ENCODE results near the gene GATAD2B.

The GATAD2B gene

DNA sequence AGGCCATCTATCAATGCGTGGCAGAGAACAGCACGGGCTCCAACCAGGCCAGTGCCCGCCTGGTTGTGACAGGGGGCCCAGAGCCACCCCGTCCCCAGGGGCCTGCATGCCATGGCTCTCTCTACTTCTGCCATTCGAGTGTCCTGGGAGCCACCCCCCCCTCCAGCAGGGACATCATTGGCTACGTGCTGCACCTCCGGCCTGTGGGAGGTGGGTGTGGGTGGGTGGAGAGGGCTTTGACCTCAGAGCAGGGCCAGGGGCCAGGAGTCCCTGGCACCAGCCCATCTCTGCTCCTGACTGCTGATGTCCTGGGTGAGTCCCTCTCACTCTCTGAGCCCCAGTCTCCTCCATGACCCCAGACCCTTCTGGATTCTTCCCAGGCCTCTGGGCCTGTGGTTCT is 122.3 kb downstream of the GATAD2B start:
- H3K27ac ChIP-seq = no peak overlapping the region
- DNase-seq (ENCODE audit: low read depth, low spot score) = no peak

DNA sequence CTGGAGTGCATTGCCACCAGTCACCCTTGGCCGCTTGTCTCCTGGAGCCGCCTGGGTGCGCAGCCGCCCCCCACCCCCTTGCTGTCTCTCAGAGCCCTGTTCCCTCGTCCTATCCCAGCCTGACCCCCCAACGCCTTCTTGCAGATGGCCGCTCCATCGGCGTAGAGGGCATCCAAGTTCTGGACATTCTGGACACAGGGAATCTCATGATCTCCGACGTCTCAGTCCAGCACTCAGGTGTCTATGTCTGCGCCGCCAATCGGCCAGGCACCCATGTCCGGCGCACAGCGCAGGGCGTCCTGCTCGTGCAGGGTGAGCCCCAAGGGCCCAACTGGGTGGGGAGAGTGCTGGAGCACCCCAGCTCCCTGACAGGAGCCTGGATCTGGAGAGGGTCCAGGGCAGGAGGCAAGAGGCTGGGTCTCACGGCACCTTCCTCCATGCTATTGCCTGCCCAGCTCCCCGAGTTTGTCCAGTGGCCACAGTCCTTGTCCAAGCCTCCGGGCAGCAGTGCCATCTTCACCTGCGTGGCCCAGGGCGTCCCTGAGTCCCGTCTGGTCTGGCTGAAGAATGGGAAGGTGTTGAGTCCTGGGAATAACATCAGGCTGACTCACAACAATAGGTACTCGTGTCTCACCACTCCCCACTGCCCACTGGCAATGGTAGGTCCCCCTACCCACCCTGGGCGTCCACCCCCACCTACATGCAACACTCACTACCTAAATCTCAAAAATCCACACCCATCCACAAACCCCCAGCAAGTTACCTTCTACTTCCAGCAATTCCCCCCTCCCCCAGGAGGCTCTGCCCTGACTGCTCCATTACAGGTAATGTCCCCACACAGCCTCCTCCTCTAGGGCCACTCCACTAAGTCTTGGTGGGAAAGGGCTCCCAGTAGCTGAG is 123.0 kb downstream of the GATAD2B start:
- DNase-seq (ENCODE audit: low read depth, low spot score) = no peak

DNA sequence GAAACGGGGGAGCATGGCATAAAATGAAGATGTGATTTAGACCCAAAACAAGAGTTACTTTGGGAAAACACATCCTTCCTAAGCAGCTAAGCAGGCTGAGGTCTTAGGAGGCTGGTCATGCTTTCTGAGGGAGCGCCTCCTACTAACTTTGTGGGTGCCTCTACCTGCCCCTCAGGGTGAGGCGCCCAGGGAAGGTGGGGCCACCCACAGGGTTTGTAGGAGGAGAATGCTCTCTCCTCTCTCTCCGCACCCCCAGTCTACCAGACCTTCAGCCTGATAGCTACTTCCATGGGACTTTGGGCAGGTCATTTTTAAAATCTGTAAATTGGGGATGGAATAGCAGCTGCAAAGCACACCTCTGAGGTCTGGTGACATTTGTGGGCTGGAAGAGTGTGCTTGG is 123.8 kb downstream of the GATAD2B start:
- DNase-seq (ENCODE audit: low read depth, low spot score) = no peak
- H3K27ac ChIP-seq = no peak overlapping the region

More for the DNA sequence above, 123.0 kb downstream of the GATAD2B start:
- H3K27ac ChIP-seq = no peak overlapping the region

DNA sequence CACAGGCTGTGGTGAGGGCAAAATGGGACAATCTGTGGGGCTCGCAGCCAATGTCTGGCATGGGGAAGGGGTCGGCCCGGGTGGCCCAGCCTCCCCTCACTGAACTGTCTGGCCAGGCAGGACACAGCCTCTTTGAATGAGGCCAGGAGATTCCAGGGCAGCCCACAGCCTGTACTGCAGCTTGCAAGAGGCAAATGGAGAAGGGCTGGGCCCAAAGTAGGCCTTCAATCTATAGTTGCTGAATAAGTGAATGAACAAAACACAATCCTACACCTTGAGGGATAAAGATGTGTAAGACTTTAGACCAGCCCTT is 124.3 kb downstream of the GATAD2B start:
- no peak for DNase-seq (ENCODE audit: low read depth, low spot score)

DNA sequence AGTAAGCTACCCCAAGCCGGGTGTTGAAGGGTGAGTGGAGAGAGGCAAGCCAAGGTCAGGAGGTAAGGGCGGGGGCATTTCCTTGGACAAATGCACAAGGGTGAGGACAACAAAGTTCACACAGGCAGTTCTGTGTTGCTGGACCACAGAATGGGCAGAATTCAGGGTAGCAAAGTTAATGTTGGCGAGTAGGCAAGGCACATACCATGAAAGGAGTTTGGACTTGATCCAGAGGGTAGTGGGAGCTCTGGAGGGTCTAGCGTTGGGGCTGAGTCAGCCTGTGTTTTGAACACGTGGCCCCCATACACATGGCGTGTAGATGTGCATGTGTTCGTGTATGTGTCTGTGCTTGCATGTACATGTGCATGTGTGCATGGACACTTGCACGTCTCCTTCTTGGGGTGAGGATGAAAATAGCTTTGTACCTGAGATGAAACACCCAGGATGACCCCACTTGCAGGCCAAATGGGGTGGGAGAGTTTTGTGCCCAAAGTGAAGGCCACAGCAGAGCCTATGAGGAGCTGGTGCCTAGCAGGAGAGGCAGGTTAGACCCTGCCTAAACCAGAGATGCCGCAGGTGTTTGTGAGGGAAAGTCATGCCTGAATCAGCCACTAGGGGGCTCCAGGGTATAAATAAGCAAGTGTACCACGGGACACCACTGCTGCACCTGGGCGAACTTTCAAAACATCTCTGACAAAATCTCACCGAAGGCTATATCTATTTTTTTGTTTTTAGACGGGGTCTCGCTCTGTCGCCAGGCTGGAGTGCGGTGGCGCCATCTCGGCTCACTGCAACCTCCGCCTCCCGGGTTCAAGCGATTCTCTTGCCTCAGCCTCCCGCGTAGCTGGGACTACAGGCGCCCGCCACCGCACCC is 125.7 kb downstream of the GATAD2B start:
- H3K27ac ChIP-seq = no peak overlapping the region
- no peak for DNase-seq (ENCODE audit: low read depth, low spot score)

More for the DNA sequence above, 124.3 kb downstream of the GATAD2B start:
- H3K27ac ChIP-seq = no peak overlapping the region

DNA sequence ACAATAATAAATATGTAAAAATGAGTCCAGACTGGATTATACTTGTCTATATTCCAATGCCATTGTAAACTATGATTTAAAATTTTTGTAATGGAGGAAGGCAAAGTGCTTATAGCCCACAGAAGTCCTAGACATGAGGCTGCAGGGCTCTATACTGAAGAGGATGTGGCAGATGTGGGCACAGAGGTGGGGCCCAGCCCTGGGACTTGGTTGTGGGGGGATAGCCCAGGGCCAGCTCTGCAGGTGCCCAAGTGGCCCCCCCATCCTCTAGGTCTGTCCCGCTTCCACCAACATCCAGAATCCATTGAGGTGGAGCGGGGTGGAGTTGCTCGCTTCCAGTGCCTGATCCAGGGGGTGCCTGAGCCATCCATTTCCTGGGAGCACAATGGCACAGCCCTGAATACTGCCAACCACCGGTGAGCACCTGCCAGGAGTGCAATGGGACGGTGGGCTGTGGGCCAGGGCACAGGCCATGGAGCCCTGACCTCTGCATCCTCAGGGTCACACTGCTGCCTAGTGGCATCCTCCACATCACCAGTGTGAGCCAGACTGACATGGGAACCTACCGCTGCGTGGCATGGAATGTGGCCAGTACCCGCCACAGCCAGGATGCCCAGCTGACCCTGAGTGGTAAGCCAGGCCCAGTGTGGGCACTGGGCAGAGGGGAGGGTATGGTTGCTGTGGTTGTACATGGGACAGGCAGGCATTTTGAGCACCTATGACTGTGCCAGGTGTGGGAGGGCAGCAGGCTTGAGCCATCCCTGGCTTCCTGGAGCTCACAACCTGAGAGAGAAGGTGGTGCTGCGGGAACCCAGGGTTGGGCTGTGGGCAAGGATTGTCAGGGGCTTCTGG is 126.6 kb downstream of the GATAD2B start:
- no peak overlapping the region for H3K27ac ChIP-seq
- no peak for DNase-seq (ENCODE audit: low read depth, low spot score)

DNA sequence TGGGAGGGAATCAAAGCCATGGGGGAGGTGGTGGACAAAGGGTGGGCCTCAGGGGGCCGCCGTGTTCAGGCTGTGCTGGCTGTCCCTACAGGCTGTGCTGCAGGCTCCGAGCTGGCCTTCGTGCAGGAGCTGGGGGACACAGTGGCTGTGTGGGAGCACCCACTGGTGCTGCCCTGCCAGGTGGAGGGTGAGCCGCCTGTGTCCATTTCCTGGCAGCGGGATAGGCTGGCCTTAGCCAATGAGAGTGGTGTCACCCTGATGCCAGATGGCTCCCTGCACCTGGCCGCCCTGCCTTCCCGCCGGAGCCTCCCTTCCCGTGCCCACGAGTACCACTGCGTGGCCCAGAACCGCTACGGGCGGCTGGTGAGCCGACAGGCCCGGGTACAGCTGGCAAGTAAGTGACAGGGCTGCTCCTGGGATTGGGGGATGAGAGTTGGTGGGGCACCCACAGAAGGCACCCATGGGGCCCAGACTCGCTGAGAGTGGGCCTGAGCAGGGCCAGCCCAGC is 127.4 kb downstream of the GATAD2B start:
- H3K27ac ChIP-seq = no peak overlapping the region
- no peak for DNase-seq (ENCODE audit: low read depth, low spot score)

DNA sequence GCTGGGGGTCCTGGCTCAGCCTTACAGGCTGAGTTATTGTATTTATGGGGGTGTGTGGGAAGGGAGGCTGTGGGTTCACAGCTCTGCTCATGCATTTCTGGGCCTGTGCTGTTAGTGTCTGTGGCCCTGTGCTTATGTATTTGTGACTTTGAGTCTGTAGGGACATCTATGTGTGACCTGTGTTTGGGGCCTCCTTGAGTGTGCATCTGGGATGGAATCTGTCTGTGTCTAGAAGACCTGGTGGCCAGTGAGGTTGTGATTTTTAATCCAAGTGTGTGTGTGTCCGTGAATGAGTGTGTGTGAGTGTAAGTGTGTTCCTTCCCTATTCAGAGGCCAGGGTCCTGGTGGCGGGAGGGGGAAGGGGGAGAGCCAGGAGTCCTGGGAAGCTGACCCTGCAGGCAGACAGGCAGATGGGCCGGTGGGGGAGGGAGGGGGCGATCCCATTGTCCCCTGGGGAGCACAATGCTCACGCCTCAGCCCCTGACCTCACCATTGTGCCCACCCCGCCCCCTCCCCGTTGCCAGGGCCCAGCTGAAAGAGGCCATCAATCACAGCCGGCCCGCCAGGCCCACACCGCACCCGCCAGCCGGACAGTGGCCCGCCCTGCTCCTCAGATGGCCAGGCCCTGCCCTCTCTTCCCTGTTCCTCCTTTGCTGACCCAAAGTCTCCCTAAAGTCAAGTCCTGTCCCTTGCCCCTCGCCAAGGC is 128.0 kb downstream of the GATAD2B start:
- H3K27ac ChIP-seq = no peak overlapping the region
- DNase-seq (ENCODE audit: low read depth, low spot score) = no peak

DNA sequence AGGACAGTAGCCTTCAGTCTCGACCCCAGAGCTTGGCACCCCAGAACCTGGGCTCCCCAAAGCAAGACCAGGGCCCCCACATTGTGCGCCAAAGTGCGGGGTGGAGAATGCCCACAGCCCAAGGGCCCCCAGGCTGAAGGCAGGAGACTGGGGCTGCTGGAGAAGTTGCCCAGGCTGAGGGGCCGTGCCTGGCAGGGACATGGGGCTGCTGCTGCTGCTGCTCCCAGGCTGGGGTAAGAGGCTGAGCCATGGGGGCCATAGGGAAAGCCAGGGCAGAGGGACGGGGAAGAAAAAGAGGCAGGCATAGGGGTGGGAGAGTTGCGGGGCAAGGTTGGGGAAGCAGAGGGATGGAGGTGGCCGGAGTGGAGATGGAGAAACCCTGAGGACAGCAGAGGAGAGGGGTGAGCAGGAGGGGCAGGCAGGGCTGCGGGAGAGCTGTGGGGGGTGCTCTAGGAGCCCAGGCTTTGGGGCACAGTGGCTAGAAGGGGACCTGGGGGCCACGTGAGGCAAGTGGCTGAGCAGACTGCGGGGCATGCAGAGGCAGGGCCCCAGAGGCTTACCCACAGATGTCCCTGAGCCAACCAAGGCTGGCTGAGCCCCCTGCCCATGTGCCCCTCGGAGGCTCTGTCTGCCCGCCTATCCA is 128.7 kb downstream of the GATAD2B start:
- no peak overlapping the region for H3K27ac ChIP-seq
- DNase-seq (ENCODE audit: low read depth, low spot score) = no peak

DNA sequence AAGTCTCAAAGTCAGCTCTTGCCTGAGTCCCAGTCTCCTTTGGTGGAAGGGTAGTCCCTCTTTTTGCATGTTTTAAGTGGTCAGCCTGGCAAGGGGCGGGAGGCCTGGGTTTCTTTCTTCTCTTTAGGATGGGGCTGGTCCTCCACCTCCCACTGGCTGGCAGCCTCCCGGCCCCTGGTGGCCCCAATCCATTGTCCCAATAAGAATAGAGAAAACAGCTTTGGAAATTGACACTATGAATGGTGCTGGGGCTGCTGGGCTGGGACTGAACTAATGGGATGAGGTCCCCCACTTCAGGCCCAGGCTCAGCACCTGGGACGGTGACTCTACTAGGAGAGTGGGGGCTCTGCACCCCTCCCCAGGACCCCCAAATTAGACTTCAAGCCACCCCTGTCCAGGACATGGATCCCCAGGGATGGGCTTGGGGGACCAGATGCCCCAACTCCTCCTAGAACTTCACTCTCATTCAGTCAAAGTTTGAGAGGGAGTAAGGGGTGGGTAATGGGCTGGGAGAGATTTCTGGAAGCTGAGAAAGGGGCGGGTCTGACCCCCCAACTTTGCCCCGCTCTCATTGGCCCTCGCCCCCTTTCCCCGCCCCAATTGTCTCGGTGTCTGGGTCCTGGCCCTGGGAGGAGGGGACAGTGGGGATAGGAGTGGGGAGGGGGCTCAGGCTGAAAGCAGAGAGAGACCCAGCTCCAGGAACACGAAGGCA is 129.4 kb downstream of the GATAD2B start:
- no peak overlapping the region for H3K27ac ChIP-seq
- no peak for DNase-seq (ENCODE audit: low read depth, low spot score)

DNA sequence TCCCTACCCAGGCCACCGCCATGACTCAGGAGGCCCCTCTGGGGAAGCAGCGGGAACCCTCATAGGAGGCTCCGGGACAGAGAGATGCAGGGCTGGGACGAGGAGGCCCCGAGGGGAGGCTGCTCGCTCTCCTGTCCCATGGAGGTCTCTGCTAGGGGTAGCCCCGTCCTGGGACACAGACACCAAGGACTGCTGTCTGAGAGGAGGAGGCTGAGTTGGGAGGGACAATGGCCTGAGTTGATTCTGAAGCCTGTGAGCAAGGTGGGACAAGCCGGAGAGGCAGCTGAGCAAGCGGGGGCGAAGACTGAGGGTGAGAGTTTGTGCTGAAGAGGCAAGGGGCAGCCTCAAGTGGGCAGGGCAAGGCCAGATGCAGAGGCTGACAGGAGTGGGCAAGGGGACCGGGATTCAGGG is 130.1 kb downstream of the GATAD2B start:
- H3K27ac ChIP-seq = no peak overlapping the region
- no peak for DNase-seq (ENCODE audit: low read depth, low spot score)

DNA sequence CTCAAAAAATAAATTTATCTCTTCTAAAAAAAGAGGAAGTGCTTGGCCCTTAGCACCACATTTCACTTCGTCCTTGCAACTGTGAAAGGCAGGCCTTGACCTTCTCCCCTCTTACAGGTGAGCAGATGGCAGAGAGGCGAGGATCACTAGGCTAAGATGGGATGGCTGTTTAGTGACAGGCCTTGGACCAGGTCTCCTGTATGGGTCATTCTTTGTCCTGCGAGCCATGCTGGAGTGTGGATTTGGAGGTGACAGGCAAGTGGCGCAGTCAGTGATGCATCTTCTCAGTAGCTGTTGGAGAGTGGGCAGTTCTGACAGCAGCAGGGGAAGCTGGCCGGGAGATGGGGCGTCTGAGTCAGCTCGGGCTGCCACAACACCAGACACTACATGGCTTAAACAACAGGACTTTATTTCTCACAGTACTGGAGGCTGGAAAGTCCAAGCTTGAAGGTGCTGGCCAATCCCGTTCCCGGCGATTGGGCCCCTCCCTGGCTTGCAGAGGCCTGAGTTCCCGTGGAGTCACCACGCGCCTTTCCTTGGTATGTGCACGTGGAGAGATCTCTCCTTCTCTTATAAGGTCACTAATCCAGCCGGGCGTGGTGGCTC is 131.0 kb downstream of the GATAD2B start:
- no peak for DNase-seq (ENCODE audit: low read depth, low spot score)

DNA sequence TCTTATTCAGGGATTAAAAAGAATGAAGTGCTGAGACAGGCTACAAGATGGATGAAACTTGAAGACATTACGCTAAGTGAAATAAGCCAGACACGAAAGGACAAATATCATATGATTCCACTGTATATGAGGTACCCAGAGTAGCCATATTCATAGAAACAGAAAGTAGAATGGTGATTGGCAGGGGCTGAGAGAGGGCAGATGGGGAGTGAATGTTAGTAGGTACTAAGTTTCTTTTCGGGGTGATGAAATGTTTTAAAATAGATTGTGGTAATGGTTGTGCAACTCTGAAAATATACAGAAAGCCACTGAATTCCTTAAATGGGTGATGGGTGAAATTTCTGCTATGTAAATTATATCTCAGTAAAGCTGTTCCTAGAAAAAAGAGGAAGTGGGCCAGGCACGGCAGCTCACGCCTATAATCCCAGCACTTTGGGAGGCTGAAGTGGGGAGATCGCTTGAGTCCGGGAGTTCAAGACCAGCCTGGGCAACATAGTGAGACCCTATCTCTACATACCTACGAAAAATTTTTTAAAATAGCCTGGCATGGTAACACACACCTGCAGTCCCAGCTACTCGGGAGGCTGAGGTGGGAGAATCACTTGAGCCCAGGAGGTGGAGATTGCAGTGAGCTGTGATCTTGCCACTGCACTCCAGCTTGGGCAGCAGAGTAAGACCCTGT is 131.7 kb downstream of the GATAD2B start:
- peak overlapping the region; percentile 59 for H3K27ac ChIP-seq

More for the DNA sequence above, 131.0 kb downstream of the GATAD2B start:
- no peak overlapping the region for H3K27ac ChIP-seq

DNA sequence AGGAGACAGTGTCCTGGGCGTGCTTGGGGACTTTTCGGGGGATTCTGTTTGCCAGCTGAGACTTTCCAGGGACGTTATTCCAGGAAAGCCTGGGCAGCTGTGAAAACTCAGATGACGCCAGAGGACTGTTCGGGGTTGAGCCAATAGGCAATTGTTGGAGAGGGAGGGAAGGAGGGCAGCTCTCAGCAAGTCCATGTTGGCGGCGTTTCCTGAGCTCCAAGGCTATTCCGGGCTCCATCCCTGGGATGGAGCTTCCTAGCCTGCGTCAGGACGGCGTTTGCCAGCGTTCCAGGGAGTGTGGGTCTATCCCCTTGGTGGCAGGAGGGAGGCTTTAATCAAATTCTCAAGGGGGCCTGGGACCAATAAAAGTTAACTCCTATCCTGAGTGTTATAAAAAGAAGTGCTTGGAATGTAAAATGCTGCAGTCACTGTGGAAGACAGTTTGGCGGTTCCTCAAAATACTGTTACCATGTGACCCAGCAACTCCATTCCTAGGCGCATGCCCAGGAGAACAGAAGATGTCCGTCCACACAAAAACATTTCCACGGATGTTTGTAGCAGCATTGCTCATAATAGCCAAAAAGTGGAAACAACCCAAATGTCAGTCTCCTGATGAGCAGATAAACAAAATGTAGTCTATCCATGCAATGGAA is 132.3 kb downstream of the GATAD2B start:
- DNase-seq (ENCODE audit: low read depth, low spot score) = no peak
- H3K27ac ChIP-seq = peak overlapping the region; percentile 59

More for the DNA sequence above, 131.7 kb downstream of the GATAD2B start:
- DNase-seq (ENCODE audit: low read depth, low spot score) = no peak

DNA sequence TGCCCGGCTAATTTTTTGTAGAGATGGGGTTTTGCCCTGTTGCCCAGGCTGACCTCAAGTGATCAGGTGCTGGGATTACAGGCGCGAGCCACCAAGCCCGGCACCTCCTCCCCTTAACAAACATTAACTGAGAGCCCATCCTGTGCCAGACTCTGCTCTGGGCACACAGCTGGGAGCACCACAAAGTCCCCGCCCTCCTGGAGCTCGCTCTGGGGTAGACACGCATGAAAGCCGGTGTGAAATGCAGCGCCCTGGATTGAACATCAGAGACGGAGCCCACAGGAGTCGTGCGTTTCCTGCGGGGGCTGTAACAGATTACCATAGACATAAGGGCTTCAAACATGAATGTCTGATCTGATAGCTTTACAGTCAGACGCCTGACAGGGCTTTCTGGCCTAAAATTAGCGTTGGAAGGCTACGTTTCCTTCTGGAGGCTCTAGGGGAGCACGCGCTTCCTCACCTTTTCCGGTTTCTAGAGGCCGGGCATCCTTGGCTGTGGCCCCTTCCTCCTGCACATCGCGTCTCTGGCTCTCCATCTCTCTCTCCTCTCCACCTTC is 133.2 kb downstream of the GATAD2B start:
- DNase-seq (ENCODE audit: low read depth, low spot score) = no peak
- H3K27ac ChIP-seq = peak overlapping the region; percentile 59

DNA sequence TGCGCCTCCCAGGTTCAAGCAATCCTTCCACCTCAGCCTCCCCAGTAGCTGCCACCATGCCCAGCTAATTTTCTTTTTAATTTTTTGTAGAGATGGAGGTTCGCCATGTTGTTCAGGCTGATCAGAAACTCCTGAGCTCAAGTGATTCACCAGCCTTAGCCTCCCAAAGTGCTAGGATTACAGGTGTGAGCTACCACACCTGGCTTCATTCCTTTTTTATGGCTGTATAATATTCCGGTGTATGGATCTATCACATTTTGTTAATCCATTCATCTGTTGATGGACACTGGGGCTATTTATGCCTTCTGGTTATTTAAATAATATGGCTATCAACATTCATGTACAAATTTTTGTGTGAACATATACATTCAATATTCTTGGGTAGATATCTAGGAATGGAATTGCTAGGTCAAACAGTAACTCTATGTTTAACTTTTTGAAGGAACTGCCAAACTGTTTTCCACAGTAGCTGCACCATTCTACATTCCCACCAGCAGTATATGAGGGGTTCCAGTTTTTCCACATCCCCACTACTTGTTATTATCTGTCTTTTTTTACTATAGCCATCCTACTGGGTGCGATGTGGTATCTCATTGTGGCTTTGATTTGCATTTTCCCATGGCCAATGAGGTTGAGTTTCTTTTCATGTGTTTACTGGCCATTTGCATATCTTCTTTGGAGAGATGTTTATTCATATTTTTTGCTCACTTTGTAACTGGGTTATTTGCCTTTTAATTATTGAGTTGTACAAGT is 136.6 kb downstream of the GATAD2B start:
- H3K27ac ChIP-seq = no peak overlapping the region
- DNase-seq (ENCODE audit: low read depth, low spot score) = no peak

Data from epithelial cell of prostate (primary cell).